Activated T-helper 1 cell treated with anti-CD3 and anti-CD28 coated beads, Interleukin-2, amount 50 U/mL, for 16 hours (primary cell): Measurements from ENCODE around the gene UGT2B7.
"Not testable (repeated sequence)": the region's sequence is repeated elsewhere in the genome, so short reads cannot be mapped to it uniquely, and the experiment has no call there.

Experiments used
- DNase-seq, 2 donors: peaks; one replicate each; pipeline ENCODE4 v3.0.0-alpha.2; 2020; ENCODE audit warnings: low read depth in 1 of 2, low spot score in 1 of 2

Gene UGT2B7

DNA sequence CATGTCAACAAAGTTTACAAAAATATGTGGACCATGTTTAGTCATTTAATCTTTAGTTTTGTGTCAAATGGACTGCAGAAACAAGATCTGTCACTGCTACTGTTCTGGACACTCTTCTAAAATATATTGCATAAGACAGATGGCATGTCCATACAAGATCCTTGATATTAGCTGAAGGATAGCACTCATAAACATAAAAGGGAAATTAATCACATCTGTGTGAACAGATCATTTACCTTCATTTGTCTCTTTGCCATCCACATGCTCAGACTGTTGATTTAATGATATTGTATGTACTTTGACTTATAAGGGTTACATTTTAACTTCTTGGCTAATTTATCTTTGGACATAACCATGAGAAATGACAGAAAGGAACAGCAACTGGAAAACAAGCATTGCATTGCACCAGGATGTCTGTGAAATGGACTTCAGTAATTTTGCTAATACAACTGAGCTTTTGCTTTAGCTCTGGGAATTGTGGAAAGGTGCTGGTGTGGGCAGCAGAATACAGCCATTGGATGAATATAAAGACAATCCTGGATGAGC is at the start of gene UGT2B7:
UGT2B7 (plus strand) TSS at position 364 of the 546 bp plus-strand sequence; CDS start at position 411, 47 bp downstream.
- DNase-seq: no peak

DNA sequence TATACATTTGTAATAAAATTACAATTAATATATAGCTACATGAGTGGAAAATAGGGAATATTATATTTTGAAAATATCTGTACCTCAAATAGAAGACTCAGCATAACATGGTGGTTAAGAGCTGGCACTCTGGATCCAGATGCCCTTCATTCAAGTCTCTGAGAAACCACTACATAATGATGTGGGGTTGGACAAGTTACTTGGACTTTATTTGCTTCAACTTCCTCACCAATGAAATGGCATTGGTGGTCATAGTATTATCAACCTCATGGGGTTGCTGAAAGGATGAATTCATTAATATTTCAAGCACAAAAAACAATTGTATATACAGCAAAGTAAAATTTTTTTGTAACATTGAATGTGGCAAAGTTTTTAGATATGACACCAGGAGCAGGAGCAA is 46.4 kb upstream of the UGT2B7 start:
- no peak for DNase-seq

DNA sequence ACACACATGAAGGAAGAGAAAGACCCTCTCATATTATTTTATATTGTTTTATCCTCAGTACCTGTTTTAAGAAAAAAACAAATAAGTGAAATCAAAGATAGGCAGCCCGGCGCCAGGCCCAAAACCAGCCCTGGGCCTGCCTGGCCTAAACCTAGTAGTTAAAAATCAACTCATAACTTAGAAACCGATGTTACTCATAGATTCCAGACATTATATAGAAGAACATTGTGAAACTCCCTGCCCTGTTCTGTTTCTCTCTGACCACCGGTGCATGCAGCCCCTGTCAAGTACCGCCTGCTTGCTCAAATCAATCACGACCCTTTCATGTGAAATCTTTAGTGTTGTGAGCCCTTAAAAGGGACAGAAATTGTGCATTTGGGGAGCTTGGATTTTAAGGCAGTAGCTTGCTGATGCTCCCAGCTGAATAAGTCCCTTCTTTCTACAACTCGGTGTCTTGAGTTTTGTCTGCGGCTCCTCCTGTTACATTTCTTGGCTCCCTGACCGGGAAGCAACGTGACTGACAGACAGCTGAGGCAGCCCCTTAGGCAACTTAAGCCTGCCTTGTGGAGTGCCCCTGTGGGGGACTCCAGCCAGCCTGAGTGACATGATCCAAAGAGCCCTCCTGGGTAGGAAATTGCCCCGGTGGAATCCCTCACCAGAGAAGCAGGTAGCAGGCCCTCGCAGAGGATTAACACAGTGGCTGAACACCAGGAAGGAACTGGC is 45.3 kb upstream of the UGT2B7 start:
- DNase-seq: not testable (repeated sequence)

DNA sequence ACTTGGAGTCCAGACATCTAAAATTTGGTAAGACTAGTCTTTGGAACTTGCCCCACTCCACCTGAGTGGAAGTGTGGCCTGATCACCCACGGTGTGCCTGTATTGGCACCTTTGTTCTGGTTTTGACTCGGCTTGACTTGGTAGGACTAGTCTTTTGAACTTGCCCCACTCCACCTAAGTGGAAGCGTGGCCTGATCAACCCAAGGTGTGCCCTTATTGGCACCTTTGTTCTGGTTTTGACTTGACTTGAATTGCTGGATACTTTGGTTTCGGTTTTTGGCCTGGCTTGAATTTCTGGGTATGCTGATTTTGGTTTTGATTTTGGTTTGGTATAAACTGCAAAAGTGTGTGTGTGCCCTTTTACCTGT is 44.7 kb upstream of the UGT2B7 start:
- DNase-seq: no peak

DNA sequence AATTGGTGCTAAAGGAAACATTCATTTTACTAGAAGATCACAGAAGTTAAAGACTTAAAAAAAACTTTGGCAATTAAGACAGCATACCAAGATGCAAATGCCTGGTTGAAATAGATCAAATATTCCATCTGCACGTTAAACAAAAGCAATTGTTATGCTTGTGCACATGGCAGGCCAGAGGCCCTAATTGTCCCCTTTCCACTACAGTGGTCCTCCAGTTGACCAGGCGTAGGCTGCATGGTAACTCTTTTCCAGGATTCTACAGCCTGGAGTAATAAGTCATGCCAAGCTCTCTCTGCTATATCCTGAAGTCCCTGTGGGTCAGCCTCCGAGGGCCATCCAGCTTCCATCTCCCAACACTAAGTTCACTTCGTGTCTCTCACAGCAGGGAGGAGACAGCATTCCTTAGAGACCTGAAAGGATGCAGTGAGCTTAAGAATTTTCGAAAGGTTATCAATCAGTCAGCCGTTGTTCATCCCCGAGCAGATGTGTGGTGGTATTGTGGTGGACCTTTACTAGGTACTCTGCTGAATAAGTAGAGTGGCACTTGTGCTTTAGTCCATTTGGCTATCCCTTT is 42.9 kb upstream of the UGT2B7 start:
- not testable (repeated sequence) for DNase-seq

DNA sequence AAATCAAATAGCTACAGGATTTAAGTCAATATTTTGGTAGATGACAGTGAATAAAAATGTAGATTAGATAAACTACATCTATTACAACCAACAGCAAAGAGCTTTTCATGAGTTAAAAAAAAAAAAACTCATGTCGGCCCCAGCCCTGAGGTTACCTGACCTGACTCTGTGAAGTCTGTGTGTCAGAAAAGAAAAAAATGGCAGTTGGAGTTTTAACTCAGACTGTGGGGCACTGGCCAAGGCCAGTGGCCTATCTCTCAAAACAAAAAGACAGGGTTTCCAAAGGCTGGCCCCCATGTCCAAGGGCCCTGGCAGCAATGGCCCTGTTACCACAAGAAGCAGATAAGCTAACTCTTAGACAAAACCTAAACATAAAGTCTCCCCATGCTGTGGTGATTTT is 42.2 kb upstream of the UGT2B7 start:
- DNase-seq: not testable (repeated sequence)

DNA sequence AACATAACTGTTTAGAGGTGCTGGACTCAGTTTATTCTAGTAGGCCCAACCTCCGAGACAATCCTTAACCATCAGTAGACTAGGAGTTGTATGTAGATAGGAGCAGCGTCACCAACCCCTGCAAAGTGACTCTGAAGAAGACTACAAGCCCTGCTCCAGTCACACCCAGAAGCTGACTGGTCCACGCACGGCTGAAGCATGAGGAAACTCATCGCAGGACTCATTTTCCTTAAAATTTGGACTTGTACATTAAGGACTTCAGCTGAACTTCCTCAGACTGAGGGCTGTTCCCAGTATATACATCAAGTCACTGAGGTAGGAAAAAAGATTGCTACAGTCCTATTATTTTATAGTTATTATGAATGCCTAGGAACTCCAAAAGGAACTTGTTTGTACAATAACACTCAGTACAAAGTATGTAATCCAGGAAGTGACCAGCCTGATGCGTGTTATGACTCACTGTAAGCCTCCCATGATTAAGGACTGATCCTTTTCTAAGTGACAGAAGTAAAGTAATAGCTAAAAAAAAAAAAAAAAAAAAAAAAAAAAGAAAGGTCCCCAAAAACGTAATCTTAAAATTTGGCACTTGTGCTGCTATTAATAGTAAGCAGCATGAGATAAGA is 41.6 kb upstream of the UGT2B7 start:
- no peak for DNase-seq

DNA sequence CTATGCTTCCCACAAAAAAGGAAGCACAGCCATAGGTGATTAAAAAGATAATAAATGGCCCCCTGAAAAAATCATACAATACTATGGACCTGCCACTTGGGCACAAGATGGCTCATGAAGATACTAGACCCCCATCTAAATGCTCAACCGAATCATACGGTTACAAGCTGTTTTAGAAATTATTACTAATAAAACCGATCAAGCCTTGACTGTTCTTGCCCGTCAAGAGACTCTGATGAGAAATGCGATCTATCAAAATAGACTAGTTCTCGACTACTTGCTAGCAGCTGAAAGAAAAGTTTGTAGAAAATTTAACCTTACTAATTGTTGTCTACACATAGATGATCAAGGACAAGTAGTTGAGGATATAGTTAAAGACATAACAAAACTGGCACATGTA is 40.1 kb upstream of the UGT2B7 start:
- no peak for DNase-seq

DNA sequence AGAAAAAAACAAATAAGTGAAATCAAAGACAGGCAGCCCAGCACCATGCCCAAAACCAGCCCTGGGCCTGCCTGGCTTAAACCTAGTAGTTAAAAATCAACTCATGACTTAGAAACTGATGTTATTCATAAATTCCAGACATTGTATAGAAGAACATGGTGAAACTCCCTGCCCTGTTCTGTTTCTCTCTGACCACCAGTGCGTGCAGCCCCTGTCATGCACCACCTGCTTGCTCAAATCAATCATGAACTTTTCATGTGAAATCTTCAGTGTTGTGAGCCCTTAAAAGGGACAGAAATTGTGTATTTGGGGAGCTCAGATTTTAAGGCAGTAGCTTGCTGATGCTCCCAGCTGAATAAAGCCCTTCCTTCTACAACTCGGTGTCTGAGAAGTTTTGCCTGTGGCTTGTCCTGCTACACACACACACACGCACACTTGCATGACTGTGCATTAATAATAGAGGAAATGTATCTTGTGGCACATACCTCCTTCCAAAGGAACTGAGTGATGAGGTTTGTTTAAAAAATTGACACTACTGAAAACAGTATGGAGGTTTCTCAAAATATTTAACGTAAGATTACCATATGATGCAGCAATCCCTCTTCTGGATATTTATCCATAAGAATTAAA is 39.2 kb upstream of the UGT2B7 start:
- no peak for DNase-seq

DNA sequence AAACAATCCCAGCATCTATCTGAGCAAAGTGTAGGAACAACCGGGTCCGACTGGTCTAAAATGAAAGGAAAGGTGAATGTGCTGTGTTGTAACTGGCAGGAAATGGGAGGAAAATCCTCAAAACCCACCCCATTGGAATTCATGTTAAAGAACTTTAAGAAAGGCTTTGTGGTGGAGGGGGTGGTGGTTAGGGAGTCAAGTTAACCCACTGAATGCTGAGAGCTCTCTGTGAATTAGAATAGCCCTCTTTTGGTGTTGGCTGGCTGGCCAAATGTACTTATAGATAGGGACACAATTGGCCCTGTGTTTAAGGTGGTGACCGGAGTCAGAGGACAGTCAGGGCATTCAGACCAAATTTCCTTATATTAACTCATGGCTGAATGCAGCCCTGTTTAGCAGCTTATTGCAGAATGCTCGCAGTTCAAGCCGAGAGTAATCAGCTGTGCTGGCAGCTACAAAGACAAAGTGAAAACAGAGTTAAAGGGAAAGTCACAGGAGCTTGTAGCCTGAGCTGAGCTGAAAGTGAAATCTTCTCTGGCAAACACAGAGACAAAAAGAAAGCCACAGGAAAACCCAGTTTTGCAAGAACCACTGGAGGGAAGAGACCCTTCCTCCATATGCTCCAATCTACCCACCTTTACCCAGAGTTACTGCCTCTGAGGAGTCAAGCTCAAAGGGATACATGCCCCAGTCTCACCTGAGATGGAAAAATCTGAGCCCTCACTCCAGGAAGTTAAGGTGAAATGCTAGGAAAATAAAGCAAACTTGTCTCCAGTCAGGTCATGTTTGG is 38.5 kb upstream of the UGT2B7 start:
- DNase-seq: no peak

DNA sequence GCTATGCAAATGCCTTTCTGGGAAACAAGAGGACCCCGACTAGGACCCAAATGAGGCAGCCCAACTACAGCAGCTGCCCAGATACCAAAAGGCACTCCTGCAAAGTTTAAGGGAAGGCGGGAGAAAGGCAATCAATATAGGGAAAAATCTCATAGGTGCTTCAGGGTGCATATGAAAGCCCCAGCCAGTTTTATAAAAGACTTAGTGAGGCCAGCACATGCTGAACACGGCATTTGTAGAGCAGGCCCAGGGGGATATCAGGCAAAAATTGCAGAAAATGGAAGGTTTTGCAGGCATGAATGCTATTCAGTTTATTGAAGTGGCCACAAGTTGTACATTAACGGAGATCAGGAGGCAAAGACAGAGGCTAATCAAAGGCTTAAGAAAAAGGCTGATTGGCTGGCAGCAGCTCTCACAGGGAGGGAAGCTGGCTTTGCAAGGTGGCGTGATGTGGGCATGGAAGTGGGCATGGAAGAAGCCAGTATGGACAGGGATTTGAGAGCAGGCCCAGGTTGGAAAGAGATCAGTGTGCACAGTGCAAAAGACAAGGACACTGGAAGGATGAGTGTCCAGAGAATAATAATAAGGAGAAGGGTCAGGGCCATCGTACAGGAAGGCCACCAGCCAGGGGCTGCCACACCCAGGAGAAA is 37.7 kb upstream of the UGT2B7 start:
- DNase-seq: no peak

DNA sequence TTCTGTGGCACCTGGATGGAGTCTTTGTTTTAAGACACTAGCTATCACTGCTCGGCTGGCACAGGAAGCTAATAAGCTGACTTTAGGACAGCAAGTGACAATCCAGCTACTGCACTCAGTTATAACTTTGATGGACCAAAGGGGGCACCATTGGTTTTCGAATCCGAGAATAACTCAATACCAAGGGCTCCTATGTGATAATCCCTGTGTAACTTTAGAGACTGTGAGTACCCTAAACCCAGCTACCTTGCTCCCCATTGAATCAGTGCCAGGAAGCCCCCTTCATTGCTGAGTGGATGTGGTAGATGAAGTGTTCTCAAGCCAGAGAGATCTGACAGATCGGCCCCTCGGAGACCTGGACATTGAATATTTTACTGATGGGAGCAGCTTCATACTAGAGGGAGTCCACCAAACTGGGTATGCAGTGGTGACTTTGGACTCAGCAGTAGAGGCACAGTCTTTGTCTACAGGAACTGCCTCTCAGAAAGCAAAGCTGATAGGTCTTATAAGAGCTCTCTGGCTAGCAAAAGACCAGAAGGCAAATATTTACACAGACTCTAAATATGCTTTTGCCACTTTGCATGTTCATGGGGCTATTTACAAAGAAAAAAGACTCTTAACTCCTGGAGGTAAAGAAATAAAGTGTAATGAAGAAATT is 35.5 kb upstream of the UGT2B7 start:
- DNase-seq: no peak

DNA sequence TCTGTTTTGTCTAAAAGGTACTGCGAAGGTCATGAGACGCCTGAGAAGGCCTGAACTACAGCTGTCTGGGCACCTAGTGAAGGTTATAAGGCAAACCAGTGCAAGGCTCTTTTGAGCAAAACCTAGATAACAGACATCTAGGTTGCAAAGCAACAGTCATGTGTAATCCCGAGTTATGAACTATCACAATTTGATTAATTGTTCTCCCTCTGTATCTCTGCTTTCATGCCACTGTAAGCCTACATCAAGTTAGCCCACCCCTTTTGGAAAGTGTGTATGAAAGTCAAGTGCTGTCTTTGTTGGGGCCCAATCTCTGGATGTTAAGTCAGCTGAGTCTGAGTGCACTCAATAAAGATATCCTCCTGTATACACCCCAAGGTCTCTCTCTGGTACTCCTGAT is 31.9 kb upstream of the UGT2B7 start:
- DNase-seq: no peak

DNA sequence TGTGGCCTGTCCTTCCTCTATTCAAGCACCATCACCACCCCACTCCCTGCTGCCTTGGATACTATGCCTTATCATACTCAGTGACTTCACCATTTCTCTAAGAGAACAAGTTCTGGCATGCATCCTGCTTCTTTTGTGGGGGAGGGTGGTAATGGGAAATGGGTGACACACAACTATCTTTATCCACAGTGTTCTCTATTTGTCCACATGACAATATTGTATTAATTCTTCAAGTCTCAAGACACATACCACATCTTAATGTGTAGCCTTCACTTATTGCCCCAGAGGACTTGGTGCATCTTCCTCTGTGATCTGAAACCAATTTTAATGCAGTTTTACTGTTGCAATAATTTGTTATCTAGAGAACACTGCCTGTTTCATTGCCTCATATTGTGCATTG is 29.3 kb upstream of the UGT2B7 start:
- no peak for DNase-seq

DNA sequence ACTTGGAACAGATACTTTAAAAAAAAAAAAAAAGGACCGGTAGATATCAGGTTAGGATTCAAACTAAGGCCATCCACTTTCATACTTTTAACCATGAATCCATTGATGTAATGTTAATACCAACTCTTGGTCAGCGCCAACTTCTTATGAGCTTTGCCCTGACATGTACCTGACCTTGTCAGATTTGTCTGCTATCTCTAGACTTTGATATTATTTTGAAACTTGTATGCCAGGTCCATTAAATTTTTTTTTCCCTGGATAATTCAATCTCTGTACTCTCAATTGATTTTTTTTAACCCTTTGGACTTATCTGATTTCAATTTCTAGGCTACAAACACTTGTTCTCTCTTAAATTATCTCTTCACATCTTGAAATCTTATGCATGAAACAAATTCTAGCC is 27.2 kb upstream of the UGT2B7 start:
- no peak for DNase-seq

DNA sequence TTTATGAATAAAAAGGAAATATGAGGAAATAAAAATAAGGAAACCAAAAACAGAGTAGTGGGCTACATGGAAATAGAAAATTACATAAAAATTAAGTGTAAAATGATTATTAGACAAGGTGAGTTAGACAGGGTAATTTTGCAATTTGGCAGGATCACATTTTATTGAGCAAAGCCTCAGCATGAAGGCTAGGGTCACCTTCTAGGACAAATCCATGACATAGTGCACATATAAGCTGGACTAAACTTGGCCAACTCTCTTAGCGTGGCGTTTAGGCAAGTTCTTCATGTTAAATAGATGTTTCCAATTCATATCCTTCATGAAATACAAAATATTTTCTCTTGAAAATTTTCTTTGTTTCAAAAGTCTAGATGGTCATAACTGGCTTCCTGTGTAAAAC is 25.7 kb upstream of the UGT2B7 start:
- no peak for DNase-seq

DNA sequence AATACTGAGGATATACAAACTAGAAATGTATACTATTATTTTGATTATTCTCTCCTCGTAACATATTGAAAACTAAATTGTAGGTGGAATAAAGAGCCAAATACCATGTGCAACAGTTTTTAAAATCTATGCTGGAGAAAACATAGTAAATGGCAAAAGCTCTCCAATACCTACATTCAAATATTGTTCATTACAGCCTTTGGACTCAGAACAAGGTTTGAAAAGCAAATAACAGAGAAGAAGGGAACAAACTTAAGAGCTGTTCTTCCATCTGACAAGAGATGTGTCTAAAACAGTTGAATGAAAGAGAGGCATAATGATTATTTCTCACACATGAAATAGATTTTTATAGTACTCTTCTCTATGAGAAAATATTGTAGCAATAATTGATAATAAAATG is 25.0 kb upstream of the UGT2B7 start:
- no peak for DNase-seq

DNA sequence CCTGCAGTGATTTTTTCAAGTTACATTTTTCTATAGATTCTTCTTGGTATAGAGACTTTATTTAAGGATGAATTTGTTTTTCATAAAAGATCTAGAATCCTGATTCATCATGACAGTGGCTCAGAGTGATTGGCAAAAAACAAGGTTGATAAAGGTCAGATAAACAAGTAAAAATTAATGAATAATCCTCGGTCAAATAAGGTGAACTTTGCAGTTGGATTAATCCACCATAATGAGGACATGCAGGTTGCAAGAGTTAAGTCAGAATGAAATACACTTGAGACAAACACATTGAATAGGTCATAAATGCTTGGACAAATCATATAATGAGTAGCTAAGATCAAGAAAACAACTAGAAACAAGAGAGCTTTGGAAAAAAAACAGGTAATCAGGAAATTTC is 22.9 kb upstream of the UGT2B7 start:
- DNase-seq: no peak

DNA sequence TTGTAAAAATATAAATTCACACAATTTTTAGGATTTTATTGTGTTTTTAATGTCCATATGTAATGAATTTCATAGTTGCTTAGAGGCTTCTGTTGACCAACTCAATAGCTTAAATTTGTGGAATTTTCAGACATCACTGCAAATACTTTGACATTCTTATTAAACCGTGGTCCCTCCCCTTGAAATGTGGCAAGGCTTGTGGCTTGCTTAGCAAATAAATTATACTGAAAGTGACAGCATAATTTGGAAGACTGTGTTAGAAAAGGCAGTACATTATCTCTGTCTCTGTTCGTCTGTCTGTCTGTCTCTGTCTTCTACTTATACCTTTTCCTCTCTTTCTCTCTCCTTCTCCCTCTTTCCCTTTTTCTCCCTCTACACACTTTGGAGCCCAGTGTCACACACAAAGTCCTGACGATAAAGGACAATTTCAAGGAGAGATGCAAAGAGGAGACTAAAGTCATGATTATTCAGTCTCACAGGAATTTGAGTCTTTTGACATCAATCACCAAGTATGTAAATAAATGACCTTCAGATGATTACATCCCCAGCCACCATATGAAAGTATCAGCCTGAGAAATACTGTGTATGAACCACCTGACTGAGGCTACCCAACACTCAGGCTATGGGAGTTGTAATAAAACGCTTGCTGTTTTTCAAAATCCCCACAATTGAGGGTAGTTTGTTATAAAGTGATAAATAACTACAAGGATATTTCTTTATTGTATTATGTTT is 21.0 kb upstream of the UGT2B7 start:
- no peak for DNase-seq
